Ishikawa (cell line): ENCODE data around the gene ANKRD1.

Source experiments
- CEBPB ChIP-seq: IDR thresholded peaks from 2 replicates; pipeline ENCODE4 v1.6.1; 2012
- CREB1 ChIP-seq: IDR thresholded peaks from 2 replicates; pipeline ENCODE4 v1.6.1; 2012; ENCODE audit warnings: low read depth
- EGR1 ChIP-seq: IDR thresholded peaks from 2 replicates; pipeline ENCODE4 v1.6.1; 2012
- EP300 ChIP-seq: IDR thresholded peaks from 2 replicates; pipeline ENCODE4 v1.6.1; 2012; ENCODE audit warnings: borderline replicate concordance
- FOXM1 ChIP-seq: IDR thresholded peaks from 2 replicates; pipeline ENCODE4 v1.6.1; 2012; ENCODE audit warnings: low read depth, borderline replicate concordance
- MAX ChIP-seq: IDR thresholded peaks from 2 replicates; pipeline ENCODE4 v1.6.1; 2012
- NFIC ChIP-seq: IDR thresholded peaks from 2 replicates; pipeline ENCODE4 v1.6.1; 2012
- RAD21 ChIP-seq: IDR thresholded peaks from 2 replicates; pipeline ENCODE4 v1.6.1; 2012; ENCODE audit warnings: low read depth
- TAF1 ChIP-seq: IDR thresholded peaks from 2 replicates; pipeline ENCODE4 v1.6.1; 2012; ENCODE audit warnings: low read depth, mild to moderate bottlenecking
- TCF12 ChIP-seq: IDR thresholded peaks from 2 replicates; pipeline ENCODE4 v1.6.1; 2012; ENCODE audit warnings: low read depth
- TEAD4 ChIP-seq: IDR thresholded peaks from 2 replicates; pipeline ENCODE4 v1.6.1; 2012
- YY1 ChIP-seq: IDR thresholded peaks from 2 replicates; pipeline ENCODE4 v1.6.1; 2012; ENCODE audit warnings: low read depth
- ZBTB7A ChIP-seq: IDR thresholded peaks from 2 replicates; pipeline ENCODE4 v1.6.1; 2012; ENCODE audit warnings: low read depth
- TF ChIP-seq, protein P1 (sequence below): IDR thresholded peaks from 2 replicates; pipeline ENCODE4 v1.6.1; 2012; ENCODE audit warnings: low read depth, mild to moderate bottlenecking
- TF ChIP-seq, protein P2 (sequence below): IDR thresholded peaks from 2 replicates; pipeline ENCODE4 v1.6.1; 2012

Gene ANKRD1

GRCh38 chr10:90958781-90959180 is 37.9 kb upstream of the ANKRD1 start:
- TF ChIP-seq RAD21 (no peak), EGR1 (no peak), FOXM1 (no peak), TCF12 (no peak), EP300 (no peak), TEAD4 (no peak), ZBTB7A (no peak)
- TF ChIP-seq, protein P1, sequence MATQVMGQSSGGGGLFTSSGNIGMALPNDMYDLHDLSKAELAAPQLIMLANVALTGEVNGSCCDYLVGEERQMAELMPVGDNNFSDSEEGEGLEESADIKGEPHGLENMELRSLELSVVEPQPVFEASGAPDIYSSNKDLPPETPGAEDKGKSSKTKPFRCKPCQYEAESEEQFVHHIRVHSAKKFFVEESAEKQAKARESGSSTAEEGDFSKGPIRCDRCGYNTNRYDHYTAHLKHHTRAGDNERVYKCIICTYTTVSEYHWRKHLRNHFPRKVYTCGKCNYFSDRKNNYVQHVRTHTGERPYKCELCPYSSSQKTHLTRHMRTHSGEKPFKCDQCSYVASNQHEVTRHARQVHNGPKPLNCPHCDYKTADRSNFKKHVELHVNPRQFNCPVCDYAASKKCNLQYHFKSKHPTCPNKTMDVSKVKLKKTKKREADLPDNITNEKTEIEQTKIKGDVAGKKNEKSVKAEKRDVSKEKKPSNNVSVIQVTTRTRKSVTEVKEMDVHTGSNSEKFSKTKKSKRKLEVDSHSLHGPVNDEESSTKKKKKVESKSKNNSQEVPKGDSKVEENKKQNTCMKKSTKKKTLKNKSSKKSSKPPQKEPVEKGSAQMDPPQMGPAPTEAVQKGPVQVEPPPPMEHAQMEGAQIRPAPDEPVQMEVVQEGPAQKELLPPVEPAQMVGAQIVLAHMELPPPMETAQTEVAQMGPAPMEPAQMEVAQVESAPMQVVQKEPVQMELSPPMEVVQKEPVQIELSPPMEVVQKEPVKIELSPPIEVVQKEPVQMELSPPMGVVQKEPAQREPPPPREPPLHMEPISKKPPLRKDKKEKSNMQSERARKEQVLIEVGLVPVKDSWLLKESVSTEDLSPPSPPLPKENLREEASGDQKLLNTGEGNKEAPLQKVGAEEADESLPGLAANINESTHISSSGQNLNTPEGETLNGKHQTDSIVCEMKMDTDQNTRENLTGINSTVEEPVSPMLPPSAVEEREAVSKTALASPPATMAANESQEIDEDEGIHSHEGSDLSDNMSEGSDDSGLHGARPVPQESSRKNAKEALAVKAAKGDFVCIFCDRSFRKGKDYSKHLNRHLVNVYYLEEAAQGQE = no peak
- TF ChIP-seq, protein P2, sequence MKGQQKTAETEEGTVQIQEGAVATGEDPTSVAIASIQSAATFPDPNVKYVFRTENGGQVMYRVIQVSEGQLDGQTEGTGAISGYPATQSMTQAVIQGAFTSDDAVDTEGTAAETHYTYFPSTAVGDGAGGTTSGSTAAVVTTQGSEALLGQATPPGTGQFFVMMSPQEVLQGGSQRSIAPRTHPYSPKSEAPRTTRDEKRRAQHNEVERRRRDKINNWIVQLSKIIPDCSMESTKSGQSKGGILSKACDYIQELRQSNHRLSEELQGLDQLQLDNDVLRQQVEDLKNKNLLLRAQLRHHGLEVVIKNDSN = no peak

DNA sequence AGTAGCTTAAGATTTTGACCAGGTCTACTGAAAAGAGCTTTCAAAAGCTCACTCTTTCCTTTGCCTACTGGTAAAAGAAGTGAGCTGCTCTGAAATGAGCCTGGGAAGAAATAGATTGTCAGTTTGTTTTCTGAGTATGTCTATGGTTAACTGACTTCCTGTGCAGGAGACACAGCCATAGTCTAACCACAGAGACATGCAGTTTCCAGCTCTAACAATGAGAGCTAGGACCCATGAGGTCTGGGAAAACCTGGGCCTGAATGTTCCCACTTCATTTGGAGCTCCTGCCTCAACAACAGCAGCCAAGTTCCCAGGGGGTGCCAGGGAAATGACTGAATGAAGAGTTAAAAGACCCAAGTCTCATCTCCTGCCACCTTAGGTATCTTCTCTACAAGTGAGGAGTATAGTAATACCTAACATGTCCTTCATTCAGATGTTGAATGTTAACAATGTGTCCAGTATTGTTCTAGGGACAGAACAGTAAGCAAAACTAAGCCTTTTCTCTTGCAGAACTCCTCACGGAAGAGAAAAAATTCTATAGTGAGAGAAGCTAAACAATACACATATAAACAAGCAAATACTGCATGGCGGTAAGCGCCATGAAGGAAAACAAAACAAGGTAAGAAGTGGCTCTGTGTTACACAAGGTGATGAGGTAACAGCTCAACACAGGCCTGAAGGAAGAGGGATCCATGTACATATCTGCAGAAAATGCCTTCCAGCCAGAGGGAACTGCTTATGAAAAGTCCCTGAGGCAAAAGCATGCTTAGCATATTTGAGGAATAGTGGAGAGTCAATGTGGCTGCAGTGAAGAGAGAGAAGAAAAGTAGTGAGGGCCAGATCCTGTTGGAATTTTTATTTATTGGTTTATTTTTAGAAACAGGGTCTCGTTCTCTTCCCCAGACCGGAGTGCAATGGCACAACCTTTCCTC is 26.4 kb upstream of the ANKRD1 start:
- TF ChIP-seq TCF12 (no peak), MAX (no peak), EGR1 (no peak), EP300 (no peak), ZBTB7A (no peak), TEAD4 (no peak), TAF1 (no peak), RAD21 (no peak), NFIC (no peak), YY1 (no peak), CEBPB (no peak), FOXM1 (no peak), CREB1 (no peak)
- TF ChIP-seq, protein P1 = no peak
- TF ChIP-seq, protein P2 = no peak

DNA sequence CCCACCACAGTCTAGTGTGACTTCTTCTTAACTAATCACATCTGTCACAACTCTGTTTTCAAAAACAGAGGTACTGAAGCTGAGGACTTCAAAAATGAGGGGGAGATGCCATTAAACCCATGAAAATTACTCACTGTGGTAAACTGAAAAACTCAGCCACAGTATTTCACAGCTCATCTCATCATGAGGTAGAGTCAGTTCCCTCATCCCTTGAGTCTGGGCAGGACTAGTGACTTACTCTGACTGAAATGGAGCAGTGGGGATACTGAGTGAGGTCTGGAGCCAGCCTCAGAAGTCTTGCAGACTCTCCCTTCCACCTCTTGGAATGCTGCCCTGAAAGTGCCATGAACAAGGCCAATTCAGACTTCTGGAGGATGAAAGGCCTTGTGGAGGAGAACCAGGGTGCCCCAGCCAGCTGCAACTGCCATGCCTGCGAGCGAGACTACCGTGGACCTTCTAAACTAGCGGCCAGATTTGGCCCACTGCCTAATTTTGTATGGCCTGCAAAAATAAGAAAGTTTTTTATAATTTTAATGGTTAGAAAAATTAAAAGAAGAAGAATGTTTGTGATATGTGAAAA is 24.7 kb upstream of the ANKRD1 start:
- no peak for TF ChIP-seq TEAD4
- no peak for TF ChIP-seq TCF12
- no peak for TF ChIP-seq NFIC
- no peak for TF ChIP-seq MAX
- TF ChIP-seq EP300 = no peak
- TF ChIP-seq YY1 = no peak
- no peak for TF ChIP-seq FOXM1
- no peak for TF ChIP-seq EGR1
- TF ChIP-seq TAF1 = no peak
- TF ChIP-seq CEBPB = no peak
- no peak for TF ChIP-seq CREB1
- TF ChIP-seq, protein P1 = no peak
- TF ChIP-seq, protein P2 = no peak
- no peak for TF ChIP-seq ZBTB7A
- TF ChIP-seq RAD21 = no peak
